ENCODE results near the gene HOXD3. TPM values are rescaled to one million over a fixed set of nuclear protein-coding genes. Genes with fewer than 3 reads are reported as not detected.

HOXD3 gene
- total and polyA plus RNA-seq, 2 of the 8 experiments (the other 6 are each of a cell fraction or from before 2014, with no cell fraction given): not detected

DNA sequence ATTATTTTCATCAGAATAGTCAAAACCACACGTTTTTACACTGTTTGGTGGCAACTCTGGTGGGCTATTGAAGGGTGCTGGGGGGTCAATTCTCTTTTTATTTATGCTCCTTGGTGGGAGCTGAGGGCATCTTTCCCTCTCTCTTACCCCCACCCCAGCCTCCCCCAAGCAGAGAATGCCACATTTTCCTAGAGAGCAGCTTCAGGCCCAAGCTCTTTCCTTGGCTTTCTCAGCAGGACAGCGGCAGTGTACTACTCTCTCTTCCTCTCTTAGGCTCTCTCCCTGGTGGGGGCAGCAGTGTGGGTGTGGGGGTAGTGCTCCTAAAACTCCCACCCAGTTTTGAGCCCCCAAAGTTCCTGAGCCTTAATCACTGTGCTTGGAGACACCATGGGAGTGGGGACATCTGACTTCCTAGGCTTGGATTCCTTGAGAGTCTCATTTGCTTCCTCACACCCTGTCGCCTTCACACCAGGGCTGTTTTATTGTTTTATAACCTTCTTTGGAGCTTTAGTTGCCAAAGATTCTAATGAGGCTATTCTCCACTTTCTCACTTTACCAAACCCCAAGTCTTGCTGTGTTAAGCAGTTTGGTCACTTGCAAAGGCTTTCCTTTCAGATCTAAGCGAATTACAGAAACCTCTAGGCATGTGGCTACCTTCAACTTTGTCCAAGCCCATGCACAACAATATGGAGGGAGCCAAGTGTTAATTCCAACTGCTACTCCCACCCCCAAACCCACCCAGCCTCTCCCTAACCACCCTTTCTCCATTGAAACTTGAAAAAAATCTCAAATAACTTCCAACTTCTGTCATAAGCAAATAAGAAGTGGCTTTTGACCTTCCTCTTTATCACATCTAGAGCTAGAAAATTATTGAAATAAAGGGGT is 11.8 kb upstream of the HOXD3 start:
- WGBS, 2 experiments (ENCODE audit: extremely low coverage in 1 of 2, insufficient coverage in 1 of 2, insufficient read length in 1 of 2, insufficient replicate concordance in 2 of 2, low coverage in 1 of 2, low lambda C conversion rate in 2 of 2, missing lambda C conversion rate in 1 of 2): 28% methylated on average over 4 of the region's 4 CpGs; no CpG with 5 or more reads in 1 of the 2 experiments
- DNase-seq (ENCODE audit: low read depth in 1 of 2, low spot score in 2 of 2) (no peak), FAIRE-seq (no peak)
- CTCF ChIA-PET (ENCODE audit: partially characterized antibody): interaction anchor here (0.6 to 10.0 kb wide), 13 partner anchors 10 to 508 kb away, joined by 3 to 119 read pairs (median 5); no protein-coding TSS in a partner anchor
- no peak overlapping the region for H2BK20ac ChIP-seq (ENCODE audit: low read length)
- no peak overlapping the region for H3K4ac ChIP-seq (replicated peaks; ENCODE audit: insufficient read length, low read depth, low read length)
- peaks cover 0 to 6% (median 4%) of the 10 kb centered on the region in 4 experiments; a peak in 5 of 7 replicates for H3K4me1 ChIP-seq (replicated peaks in 1 of 4; ENCODE audit: control insufficient read depth in 3 of 4, insufficient read depth in 4 of 4, low read length in 3 of 4)
- H2AFZ ChIP-seq (ENCODE audit: low read length): no peak overlapping the region
- peaks cover 15 to 24% of the 10 kb centered on the region in 2 experiments for H4K20me1 ChIP-seq (replicated peaks in 1 of 2; ENCODE audit: control insufficient read depth in 1 of 2, insufficient read depth in 2 of 2, low read length in 2 of 2)
- H4K8ac ChIP-seq (ENCODE audit: extremely low read depth, insufficient read depth, low read length): no peak overlapping the region
- no peak overlapping the region for H2BK12ac ChIP-seq (ENCODE audit: low read depth, low read length)
- no peak overlapping the region for H2AK5ac ChIP-seq (ENCODE audit: low read depth, low read length)
- POLR2A ChIA-PET (ENCODE audit: partially characterized antibody): no interaction called here
- H3K4me2 ChIP-seq (ENCODE audit: insufficient read depth in 1 of 2, low read depth in 2 of 2, low read length in 2 of 2): no peak overlapping the region
- no peak overlapping the region for H2BK5ac ChIP-seq (ENCODE audit: low read depth, low read length)
- H3K27me3 ChIP-seq (replicated peaks in 1 of 4; ENCODE audit: control insufficient read depth in 3 of 4, extremely low read depth in 1 of 4, insufficient read depth in 3 of 4, low read length in 3 of 4): peaks cover 88 to 100% (median 96%) of the 10 kb centered on the region in 4 experiments
- H3K79me2 ChIP-seq (ENCODE audit: control insufficient read depth in 1 of 2, insufficient read depth in 2 of 2, low read length in 2 of 2): no peaks in the 10 kb centered on the region
- no peak overlapping the region for H3K56ac ChIP-seq (replicated peaks; ENCODE audit: insufficient read length, low read depth, low read length)
- no peak overlapping the region for H3K23ac ChIP-seq (ENCODE audit: insufficient read length)
- peaks cover 0 to 6% (median 0%) of the 10 kb centered on the region in 4 experiments; a peak in 1 of 8 replicates for H3K36me3 ChIP-seq (ENCODE audit: control insufficient read depth in 2 of 4, insufficient read depth in 4 of 4, low read length in 3 of 4)
- no peak overlapping the region for H3K14ac ChIP-seq (ENCODE audit: insufficient read length)
- no peaks in the 10 kb centered on the region; a peak in 1 of 4 replicates for H3K9me3 ChIP-seq (ENCODE audit: insufficient read depth in 2 of 2, low read depth in 1 of 2, low read length in 1 of 2)
- no peak overlapping the region for H4K91ac ChIP-seq (replicated peaks; ENCODE audit: insufficient read length, low read length)
- no peak overlapping the region for H2BK120ac ChIP-seq (replicated peaks; ENCODE audit: low read depth, low read length)
- no peak overlapping the region for H3K18ac ChIP-seq (ENCODE audit: extremely low read depth, low read length)
- H2BK15ac ChIP-seq (ENCODE audit: low read length): no peak overlapping the region
- H3K79me1 ChIP-seq (ENCODE audit: low read depth, low read length): no peaks in the 10 kb centered on the region
- H4K5ac ChIP-seq (ENCODE audit: insufficient read length, low read depth, low read length): no peak overlapping the region
- no peak for TF ChIP-seq GABPA (IDR thresholded peaks at IDR 0.05; ENCODE audit: borderline replicate concordance, insufficient read depth, low read length)
- no peak for TF ChIP-seq CHD1 (IDR thresholded peaks at IDR 0.05; ENCODE audit: low read depth, low read length)
- no peak for TF ChIP-seq SP2 (IDR thresholded peaks at IDR 0.05; ENCODE audit: low read length)
- TF ChIP-seq, protein P1, sequence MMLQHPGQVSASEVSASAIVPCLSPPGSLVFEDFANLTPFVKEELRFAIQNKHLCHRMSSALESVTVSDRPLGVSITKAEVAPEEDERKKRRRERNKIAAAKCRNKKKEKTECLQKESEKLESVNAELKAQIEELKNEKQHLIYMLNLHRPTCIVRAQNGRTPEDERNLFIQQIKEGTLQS (IDR thresholded peaks at IDR 0.05; ENCODE audit: insufficient read depth, low read depth, low read length): no peak
- TF ChIP-seq POLR2AphosphoS5 (IDR thresholded peaks at IDR 0.05; ENCODE audit: low read depth, low read length): no peak
- no peak for TF ChIP-seq TAF7 (optimal IDR thresholded peaks at IDR 0.05; ENCODE audit: borderline replicate concordance, low read depth, low read length)
- no peak for TF ChIP-seq KDM4A (IDR thresholded peaks at IDR 0.05; ENCODE audit: low read depth, low read length, severe bottlenecking)
- TF ChIP-seq TCF12 (IDR thresholded peaks at IDR 0.05; ENCODE audit: low read depth, low read length): no peak
- H3K27ac ChIP-seq (ENCODE audit: low read depth, low read length): no peak overlapping the region
- H3K9ac ChIP-seq (replicated peaks in 1 of 4; ENCODE audit: extremely low read depth in 1 of 4, low read depth in 3 of 4, low read length in 3 of 4): no peak overlapping the region
- H3K23me2 ChIP-seq (ENCODE audit: low read depth, low read length): peaks cover 2% of the 10 kb centered on the region; the same call in 1 of the 2 replicates
- H3K4me3 ChIP-seq (ENCODE audit: extremely low read depth in 1 of 4, insufficient read depth in 2 of 4, low read depth in 3 of 4, low read length in 4 of 4): no peak overlapping the region
